Duodenal mucosa (tissue), 2 donors: Measurements from ENCODE around the gene SLC4A1AP.

Experiments
- H3K27ac ChIP-seq: one replicate; pipeline ENCODE4 v1.7.0; 2013; ENCODE audit warnings: low read depth, low read length
- H3K27me3 ChIP-seq, 2 donors: one replicate each; pipeline ENCODE4 v1.7.0; 2013; ENCODE audit warnings: low read length in 2 of 2, control low read depth in 1 of 2; ENCODE audit not compliant: insufficient read depth in 2 of 2, control insufficient read depth in 1 of 2
- H3K36me3 ChIP-seq, 2 donors: one replicate each; pipeline ENCODE4 v1.7.0; 2013; ENCODE audit warnings: low read length in 2 of 2, control low read depth in 1 of 2; ENCODE audit not compliant: insufficient read depth in 2 of 2, control insufficient read depth in 1 of 2
- H3K4me1 ChIP-seq, 2 donors: one replicate each; pipeline ENCODE4 v1.7.0; 2013; ENCODE audit warnings: low read length in 2 of 2, control low read depth in 1 of 2; ENCODE audit not compliant: insufficient read depth in 2 of 2, control insufficient read depth in 1 of 2
- H3K4me3 ChIP-seq, 2 donors: one replicate each; pipeline ENCODE4 v1.7.0; 2013; ENCODE audit warnings: low read length in 2 of 2, low read depth in 1 of 2
- H3K9ac ChIP-seq, 2 donors: one replicate each; pipeline ENCODE4 v1.7.0; 2013; ENCODE audit warnings: low read length in 2 of 2, low read depth in 1 of 2
- H3K9me3 ChIP-seq, 2 donors: one replicate each; pipeline ENCODE4 v1.7.0; 2013; ENCODE audit warnings: low read length in 2 of 2, control low read depth in 1 of 2; ENCODE audit not compliant: control insufficient read depth in 1 of 2

The SLC4A1AP gene

GRCh38 chr2:27709960-27710575 lies 46.4 kb downstream of the SLC4A1AP start:
- Histone ChIP-seq H3K9ac (no peak overlapping the region), H3K4me3 (no peak overlapping the region), H3K9me3 (no peaks in the 10 kb centered on the region), H3K4me1 (peaks cover 4 to 9% of the 10 kb centered on the region in 2 donors), H3K27me3 (no peaks in the 10 kb centered on the region), H3K27ac (no peak overlapping the region), H3K36me3 (no peaks in the 10 kb centered on the region)

DNA sequence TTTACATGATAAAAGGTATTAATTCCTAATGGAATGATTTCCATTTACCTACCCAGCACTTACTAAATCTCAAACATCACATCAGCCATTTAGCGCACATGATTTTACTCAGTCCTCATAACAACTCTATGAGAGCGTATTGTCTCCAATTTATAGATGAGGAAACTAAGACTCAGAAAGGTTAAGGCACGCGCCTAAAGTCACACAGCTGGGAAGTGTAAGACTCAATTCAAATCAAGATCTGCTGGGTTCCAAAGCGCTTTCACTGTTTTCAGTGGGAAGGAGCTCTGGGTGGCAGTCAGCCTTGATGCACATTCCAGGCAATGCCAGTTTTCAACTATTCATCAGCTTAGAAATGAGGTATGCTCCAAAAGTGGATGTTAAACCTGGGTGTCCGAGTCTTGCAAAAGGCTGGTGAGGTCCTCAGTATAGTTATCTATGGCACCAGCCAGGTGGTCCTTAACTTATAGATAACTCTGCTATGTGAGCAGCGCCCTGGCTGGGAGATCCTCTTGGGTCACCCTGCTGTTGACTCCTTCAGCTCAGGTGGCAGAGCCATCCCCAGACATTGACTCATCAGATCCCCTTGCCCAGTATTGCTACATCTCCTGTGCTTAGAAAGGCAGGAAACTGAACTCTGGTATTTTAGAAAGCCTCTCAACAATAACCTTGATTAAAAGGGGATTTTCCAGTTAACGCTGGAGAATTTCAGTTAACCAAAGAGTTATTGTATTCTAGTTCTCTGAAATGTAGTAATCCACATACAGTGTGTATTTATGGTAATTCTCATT lies 47.1 kb downstream of the SLC4A1AP start:
- Histone ChIP-seq H3K4me3 (no peak overlapping the region), H3K4me1 (peaks cover 4 to 7% of the 10 kb centered on the region in 2 donors), H3K9me3 (no peaks in the 10 kb centered on the region), H3K27me3 (no peaks in the 10 kb centered on the region), H3K36me3 (no peaks in the 10 kb centered on the region), H3K27ac (no peak overlapping the region), H3K9ac (no peak overlapping the region)

DNA sequence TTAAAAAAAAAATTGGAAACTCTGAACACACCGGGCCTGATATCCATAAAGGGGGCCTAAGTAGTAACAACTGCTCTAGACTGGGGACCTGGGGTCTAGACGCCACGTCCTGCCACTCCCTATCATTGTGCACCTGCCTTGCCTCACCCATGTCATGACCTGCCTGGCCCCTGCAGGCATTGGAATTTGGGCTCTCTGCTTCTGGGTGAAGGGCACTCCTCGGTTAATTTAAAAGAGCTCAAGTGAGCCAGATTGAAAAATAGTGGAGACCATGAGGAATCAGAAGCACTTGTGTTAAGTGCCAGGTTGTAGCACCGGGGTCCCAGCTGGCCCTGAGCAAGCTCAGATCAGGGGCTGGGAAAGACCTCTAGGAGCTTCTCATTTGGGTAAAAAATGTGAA lies 48.1 kb downstream of the SLC4A1AP start:
- Histone ChIP-seq H3K9ac (no peak overlapping the region), H3K36me3 (no peaks in the 10 kb centered on the region), H3K4me3 (no peak overlapping the region), H3K27ac (no peak overlapping the region), H3K9me3 (no peaks in the 10 kb centered on the region), H3K27me3 (no peaks in the 10 kb centered on the region), H3K4me1 (no peaks in the 10 kb centered on the region)

GRCh38 chr2:27712522-27712921 lies 48.8 kb downstream of the SLC4A1AP start:
- no peak overlapping the region for H3K9ac ChIP-seq
- H3K27me3 ChIP-seq = no peaks in the 10 kb centered on the region
- no peaks in the 10 kb centered on the region for H3K4me1 ChIP-seq
- H3K4me3 ChIP-seq = no peak overlapping the region
- no peaks in the 10 kb centered on the region for H3K36me3 ChIP-seq
- no peaks in the 10 kb centered on the region for H3K9me3 ChIP-seq
- H3K27ac ChIP-seq = no peak overlapping the region

DNA sequence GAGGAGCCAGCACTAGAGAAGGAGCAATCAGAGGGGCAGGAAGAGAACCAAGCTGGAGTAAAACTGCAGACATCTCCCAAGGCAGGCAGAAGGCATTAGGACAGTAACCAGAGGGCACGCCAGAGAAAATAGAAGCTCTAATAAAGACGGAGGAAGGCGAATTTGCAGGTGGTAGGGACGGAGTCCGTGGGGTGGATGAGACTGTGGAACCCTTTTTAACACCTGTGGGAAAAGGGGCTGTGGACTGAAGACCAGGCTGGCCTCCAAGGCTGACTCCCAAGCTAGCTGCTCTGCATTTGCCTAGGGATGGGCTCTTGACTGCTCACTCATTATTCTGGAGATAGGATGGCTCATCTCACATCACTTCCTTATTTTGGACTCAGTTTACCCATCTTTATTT lies 49.5 kb downstream of the SLC4A1AP start:
- Histone ChIP-seq H3K4me1 (no peaks in the 10 kb centered on the region), H3K27me3 (no peaks in the 10 kb centered on the region), H3K36me3 (no peaks in the 10 kb centered on the region), H3K4me3 (no peak overlapping the region), H3K9me3 (no peaks in the 10 kb centered on the region), H3K27ac (no peak overlapping the region), H3K9ac (no peak overlapping the region)

- H3K4me3 ChIP-seq = no peak overlapping the region
- no peaks in the 10 kb centered on the region for H3K4me1 ChIP-seq
- H3K36me3 ChIP-seq = no peaks in the 10 kb centered on the region
- no peak overlapping the region for H3K9ac ChIP-seq
- no peaks in the 10 kb centered on the region for H3K27me3 ChIP-seq
- no peaks in the 10 kb centered on the region for H3K9me3 ChIP-seq
- H3K27ac ChIP-seq = no peak overlapping the region
Measured at GRCh38 chr2:27714053-27714452, 50.4 kb downstream of the SLC4A1AP start.

GRCh38 chr2:27714851-27715291 lies 51.2 kb downstream of the SLC4A1AP start:
- no peaks in the 10 kb centered on the region for H3K36me3 ChIP-seq
- H3K4me3 ChIP-seq = peak overlapping the region; percentile 43 to 48
- H3K9me3 ChIP-seq = no peaks in the 10 kb centered on the region
- no peak overlapping the region for H3K9ac ChIP-seq
- H3K4me1 ChIP-seq = no peaks in the 10 kb centered on the region
- no peak overlapping the region for H3K27ac ChIP-seq
- no peaks in the 10 kb centered on the region for H3K27me3 ChIP-seq

GRCh38 chr2:27715318-27716210 lies 51.9 kb downstream of the SLC4A1AP start:
- H3K27ac ChIP-seq = no peak overlapping the region
- no peaks in the 10 kb centered on the region for H3K27me3 ChIP-seq
- no peaks in the 10 kb centered on the region for H3K9me3 ChIP-seq
- peak overlapping the region; percentile 43 to 48 for H3K4me3 ChIP-seq
- no peak overlapping the region for H3K9ac ChIP-seq
- H3K4me1 ChIP-seq = no peaks in the 10 kb centered on the region
- no peaks in the 10 kb centered on the region for H3K36me3 ChIP-seq

- Histone ChIP-seq H3K4me3 (no peak overlapping the region), H3K4me1 (no peaks in the 10 kb centered on the region), H3K27me3 (no peaks in the 10 kb centered on the region), H3K9ac (no peak overlapping the region), H3K27ac (no peak overlapping the region), H3K36me3 (no peaks in the 10 kb centered on the region), H3K9me3 (no peaks in the 10 kb centered on the region)
Measured at GRCh38 chr2:27716301-27717069, 52.8 kb downstream of the SLC4A1AP start.
